Activated naive CD8-positive, alpha-beta T cell treated with anti-CD3 and anti-CD28 coated beads, Interleukin-2, amount 50 U/mL, for 24 hours (primary cell): ENCODE data around the gene XKR8.

ENCODE experiments used
- ATAC-seq: fragments of 150-1000 bp; cut with Tn5 transposase; one replicate; pipeline ENCODE4 v1.10.0; 2021
- DNase-seq: peaks from one replicate; pipeline ENCODE4 v3.0.0; 2021
- H3K27ac Mint-ChIP-seq: one replicate; pipeline ENCODE4 v1.8.0; 2021; ENCODE audit warnings: mild to moderate bottlenecking, mixed read lengths
- H3K27me3 Mint-ChIP-seq: one replicate; pipeline ENCODE4 v1.8.0; 2021; ENCODE audit warnings: mixed read lengths
- H3K36me3 Mint-ChIP-seq: one replicate; pipeline ENCODE4 v1.8.0; 2021; ENCODE audit warnings: low read depth, mixed read lengths
- H3K4me1 Mint-ChIP-seq: one replicate; pipeline ENCODE4 v1.8.0; 2021; ENCODE audit warnings: mixed read lengths
- H3K4me3 Mint-ChIP-seq: one replicate; pipeline ENCODE4 v1.8.0; 2021; ENCODE audit warnings: mild to moderate bottlenecking, moderate library complexity, mixed read lengths
- H3K9me3 Mint-ChIP-seq: one replicate; pipeline ENCODE4 v1.8.0; 2021; ENCODE audit warnings: mixed read lengths

The XKR8 gene

GRCh38 chr1:27966402-27967105 is 6.8 kb downstream of the XKR8 start:
- DNase-seq (no peak), ATAC-seq (no peak)
- peak overlapping the region; percentile 26 for H3K27ac Mint-ChIP-seq
- no peaks in the 10 kb centered on the region for H3K9me3 Mint-ChIP-seq
- peaks cover 6% of the 10 kb centered on the region for H3K36me3 Mint-ChIP-seq
- peaks cover 24% of the 10 kb centered on the region for H3K4me1 Mint-ChIP-seq
- no peak overlapping the region for H3K4me3 Mint-ChIP-seq
- H3K27me3 Mint-ChIP-seq: no peaks in the 10 kb centered on the region

DNA sequence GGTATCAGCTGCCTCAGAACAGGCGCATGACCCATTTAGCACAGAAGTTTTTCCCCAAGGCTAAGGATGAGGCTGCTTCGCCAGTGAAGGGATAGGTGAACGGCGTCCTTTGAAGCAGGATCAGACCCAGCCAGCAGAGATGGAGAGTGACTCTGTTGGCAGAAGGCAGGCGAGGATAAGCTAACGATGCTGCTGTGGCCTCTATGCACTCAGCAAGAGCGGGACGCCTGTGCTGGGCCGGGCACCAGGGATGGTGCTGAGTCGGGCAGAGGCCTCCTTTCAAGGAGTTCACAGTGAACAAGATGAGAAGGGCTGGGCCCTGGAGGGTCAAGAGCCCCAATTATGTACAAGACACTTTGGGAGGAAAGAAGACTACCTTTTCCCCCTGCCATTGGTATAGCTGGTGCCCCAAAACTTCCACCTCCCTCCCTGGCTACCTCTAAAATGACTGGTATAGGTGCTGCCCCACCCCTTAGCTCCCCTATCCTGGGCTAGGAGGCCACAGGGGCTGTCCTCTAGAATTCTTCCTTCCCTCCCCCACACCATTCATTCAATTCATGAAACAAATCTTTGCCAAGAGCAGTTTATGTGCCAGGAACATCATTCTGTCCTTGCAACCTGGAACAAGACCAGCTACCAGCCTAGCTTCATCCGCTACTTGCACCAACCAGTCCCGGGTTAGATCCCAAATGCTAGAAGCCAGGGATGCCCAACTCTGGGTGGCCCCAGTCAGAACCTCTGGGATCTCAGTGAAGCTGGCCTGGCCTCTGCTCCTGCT is 7.5 kb downstream of the XKR8 start:
- Mint-ChIP-seq H3K4me1 (peaks cover 21% of the 10 kb centered on the region), H3K4me3 (no peak overlapping the region), H3K9me3 (no peaks in the 10 kb centered on the region), H3K27ac (peak overlapping the region; percentile 71), H3K27me3 (no peaks in the 10 kb centered on the region), H3K36me3 (peaks cover 6% of the 10 kb centered on the region)
- ATAC-seq (no peak), DNase-seq (no peak)

DNA sequence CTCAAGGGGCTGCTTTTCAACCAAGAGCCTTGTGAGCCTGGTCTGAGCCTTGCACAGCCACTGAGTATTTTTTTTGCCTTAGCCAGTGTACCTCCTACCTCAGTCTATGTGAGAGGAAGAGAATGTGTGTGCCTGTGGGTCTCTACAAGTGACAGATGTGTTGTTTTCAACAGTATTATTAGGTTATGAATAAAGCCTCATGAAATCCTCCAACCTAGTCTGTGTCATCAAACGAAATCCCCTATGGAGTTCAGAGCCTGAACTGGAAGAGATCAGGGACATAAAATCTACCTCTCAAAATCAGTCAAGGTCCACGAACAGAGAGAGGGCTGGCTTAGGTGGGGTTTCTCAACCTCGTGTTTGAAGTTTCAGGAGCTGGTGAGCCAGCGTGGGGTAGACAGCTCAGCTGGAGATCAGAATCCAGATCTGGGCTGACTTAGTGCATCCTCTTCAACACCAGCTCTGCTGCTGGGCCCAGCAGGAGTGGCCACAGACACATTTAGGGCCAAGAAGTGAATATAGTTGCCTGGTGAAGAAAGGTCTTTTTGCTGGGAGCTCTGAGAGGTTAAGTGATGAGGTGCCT is 8.2 kb downstream of the XKR8 start:
- H3K27me3 Mint-ChIP-seq: no peaks in the 10 kb centered on the region
- H3K36me3 Mint-ChIP-seq: peaks cover 6% of the 10 kb centered on the region
- H3K9me3 Mint-ChIP-seq: no peaks in the 10 kb centered on the region
- DNase-seq: no peak
- ATAC-seq: no peak
- no peak overlapping the region for H3K4me3 Mint-ChIP-seq
- peak overlapping the region; percentile 71 for H3K27ac Mint-ChIP-seq
- H3K4me1 Mint-ChIP-seq: peaks cover 21% of the 10 kb centered on the region

DNA sequence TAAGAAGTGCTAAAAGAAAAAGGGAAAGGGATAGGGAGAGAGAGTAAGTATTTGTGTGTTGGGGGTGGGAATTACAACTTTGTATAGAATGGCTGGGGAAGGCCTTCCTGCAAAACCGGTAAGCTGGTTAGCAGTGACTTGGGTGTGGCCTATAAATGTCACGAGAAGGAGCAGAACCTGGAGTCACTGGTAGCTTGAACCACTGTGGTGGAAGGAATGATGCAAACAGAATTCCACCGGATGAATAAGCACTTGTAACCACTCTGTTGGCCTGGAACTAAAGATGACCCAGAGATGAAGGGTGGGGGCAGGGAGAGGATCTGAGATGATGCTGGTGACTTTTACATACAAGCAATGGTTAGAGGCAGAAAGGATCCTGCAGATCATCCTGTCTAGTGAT is 8.9 kb downstream of the XKR8 start:
- DNase-seq (peak; percentile 23), ATAC-seq (peak; percentile 76)
- H3K4me1 Mint-ChIP-seq: peaks cover 21% of the 10 kb centered on the region
- peak overlapping the region; percentile 71 for H3K27ac Mint-ChIP-seq
- H3K36me3 Mint-ChIP-seq: peaks cover 6% of the 10 kb centered on the region
- no peak overlapping the region for H3K4me3 Mint-ChIP-seq
- H3K27me3 Mint-ChIP-seq: no peaks in the 10 kb centered on the region
- H3K9me3 Mint-ChIP-seq: no peaks in the 10 kb centered on the region

DNA sequence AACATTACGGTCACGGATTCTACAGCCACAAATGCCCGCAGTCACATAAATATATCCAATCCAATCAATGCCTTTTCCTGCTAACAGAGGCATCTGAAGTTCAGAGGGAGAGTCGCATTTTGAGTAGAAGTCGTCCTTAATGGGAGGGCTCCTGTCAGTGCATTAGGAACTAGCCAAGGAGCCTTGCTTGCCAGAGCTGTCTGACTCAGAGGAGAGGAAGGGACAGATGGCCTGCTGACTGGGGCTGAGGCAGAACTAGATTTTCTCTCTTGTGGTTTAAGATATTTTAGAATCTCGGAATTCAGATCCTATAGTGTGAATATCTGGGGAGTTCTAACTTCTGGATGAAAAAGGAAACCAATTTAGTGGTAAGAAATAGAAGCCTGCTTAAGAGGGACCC is 10.6 kb downstream of the XKR8 start:
- H3K4me3 Mint-ChIP-seq: no peak overlapping the region
- no peaks in the 10 kb centered on the region for H3K27me3 Mint-ChIP-seq
- no peak for DNase-seq
- no peak for ATAC-seq
- peaks cover 21% of the 10 kb centered on the region for H3K4me1 Mint-ChIP-seq
- H3K27ac Mint-ChIP-seq: peak overlapping the region; percentile 37
- no peaks in the 10 kb centered on the region for H3K9me3 Mint-ChIP-seq
- H3K36me3 Mint-ChIP-seq: peaks cover 6% of the 10 kb centered on the region

DNA sequence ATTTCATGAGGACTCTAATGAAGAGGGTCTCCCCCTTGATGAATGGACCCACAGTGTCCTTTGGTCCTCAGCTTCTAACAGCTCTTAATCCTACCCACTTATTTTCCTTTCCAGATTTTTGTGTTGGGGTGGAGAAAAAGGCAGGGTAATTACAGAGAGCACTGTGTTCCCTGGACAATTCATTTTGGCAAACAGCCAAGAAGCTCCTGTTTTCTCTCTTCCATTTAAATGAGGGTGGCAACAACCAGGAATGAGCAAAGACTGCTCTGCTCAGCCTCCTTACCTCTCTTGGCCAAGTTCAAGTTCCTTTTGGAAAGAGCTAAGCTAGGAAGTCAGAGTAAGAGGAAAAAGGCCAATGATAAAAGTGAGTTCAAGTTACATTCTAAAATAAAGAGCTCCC is 11.9 kb downstream of the XKR8 start:
- ATAC-seq (no peak), DNase-seq (no peak)
- Mint-ChIP-seq H3K9me3 (no peaks in the 10 kb centered on the region), H3K4me1 (peaks cover 21% of the 10 kb centered on the region), H3K27me3 (no peaks in the 10 kb centered on the region), H3K36me3 (peaks cover 4% of the 10 kb centered on the region), H3K27ac (no peak overlapping the region), H3K4me3 (no peak overlapping the region)

DNA sequence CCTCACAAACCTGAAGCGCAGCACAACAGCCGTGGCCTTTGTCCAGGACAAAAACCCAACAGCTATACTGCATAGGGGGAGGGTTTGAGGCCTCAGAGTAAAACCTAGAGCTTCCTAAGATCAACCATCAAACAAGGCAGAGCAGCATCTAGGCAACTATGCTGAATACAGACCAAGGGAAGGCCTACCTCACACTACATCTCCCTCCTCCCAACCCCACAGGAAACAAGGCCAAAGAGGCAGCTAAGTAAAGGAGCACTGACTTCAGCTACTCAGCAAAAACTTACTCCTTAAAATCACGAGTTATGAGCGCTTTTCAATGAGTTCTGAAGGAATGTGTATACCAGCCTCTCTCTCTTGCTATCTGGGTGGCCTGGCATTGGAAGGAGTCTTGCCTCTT is 12.4 kb downstream of the XKR8 start:
- H3K4me1 Mint-ChIP-seq: peaks cover 21% of the 10 kb centered on the region
- H3K4me3 Mint-ChIP-seq: no peak overlapping the region
- peaks cover 8% of the 10 kb centered on the region for H3K36me3 Mint-ChIP-seq

DNA sequence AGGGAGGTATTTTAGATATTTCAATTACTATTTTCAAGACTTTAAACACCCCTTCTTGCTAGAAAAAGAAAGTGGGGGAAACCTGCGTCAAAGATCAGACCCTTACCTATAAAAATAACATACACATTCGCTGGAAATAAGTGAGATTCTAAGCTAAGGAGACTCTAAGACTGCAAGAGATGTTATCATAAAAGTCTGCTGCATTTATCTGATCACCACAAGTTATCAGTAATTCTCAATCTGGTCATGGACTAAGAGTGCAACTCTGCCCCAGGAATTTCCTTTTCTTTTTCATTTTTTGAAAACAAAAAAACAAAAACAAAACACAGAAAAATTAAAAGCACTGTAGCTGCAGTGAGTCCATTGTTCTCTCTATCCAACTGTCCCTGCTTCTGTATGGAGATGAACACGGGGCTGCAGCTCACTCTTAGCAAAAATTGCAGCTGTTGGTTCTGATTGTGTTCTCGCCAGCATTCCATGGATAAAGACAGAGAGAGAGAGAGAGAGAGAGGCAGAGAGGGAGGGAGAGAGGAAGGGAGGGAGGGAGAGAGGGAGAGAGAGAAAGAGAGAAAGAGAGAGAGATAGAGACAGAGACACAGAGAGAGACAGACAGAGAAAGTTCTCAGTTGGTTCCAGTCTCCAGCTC is 14.1 kb downstream of the XKR8 start:
- ATAC-seq: no peak
- peaks cover 7% of the 10 kb centered on the region for H3K4me1 Mint-ChIP-seq
- no peak overlapping the region for H3K27ac Mint-ChIP-seq
- H3K9me3 Mint-ChIP-seq: no peaks in the 10 kb centered on the region
- H3K36me3 Mint-ChIP-seq: peaks cover 12% of the 10 kb centered on the region
- no peak for DNase-seq
- H3K4me3 Mint-ChIP-seq: no peak overlapping the region
- no peaks in the 10 kb centered on the region for H3K27me3 Mint-ChIP-seq

More for the DNA sequence above, 12.4 kb downstream of the XKR8 start:
- Mint-ChIP-seq H3K27ac (no peak overlapping the region), H3K27me3 (no peaks in the 10 kb centered on the region), H3K9me3 (no peaks in the 10 kb centered on the region)
- ATAC-seq: no peak
- no peak for DNase-seq

GRCh38 chr1:27974417-27974781 is 14.6 kb downstream of the XKR8 start:
- H3K4me1 Mint-ChIP-seq: peaks cover 6% of the 10 kb centered on the region
- H3K36me3 Mint-ChIP-seq: peaks cover 12% of the 10 kb centered on the region
- H3K27me3 Mint-ChIP-seq: no peaks in the 10 kb centered on the region
- no peak overlapping the region for H3K27ac Mint-ChIP-seq
- ATAC-seq (no peak), DNase-seq (no peak)
- no peaks in the 10 kb centered on the region for H3K9me3 Mint-ChIP-seq
- H3K4me3 Mint-ChIP-seq: no peak overlapping the region

GRCh38 chr1:27979151-27979858 is 19.5 kb downstream of the XKR8 start:
- no peaks in the 10 kb centered on the region for H3K9me3 Mint-ChIP-seq
- no peak for DNase-seq
- H3K4me1 Mint-ChIP-seq: peaks cover 2% of the 10 kb centered on the region
- H3K27ac Mint-ChIP-seq: peak overlapping the region; percentile 15
- peak; percentile 72 for ATAC-seq
- H3K27me3 Mint-ChIP-seq: no peaks in the 10 kb centered on the region
- H3K4me3 Mint-ChIP-seq: no peak overlapping the region
- H3K36me3 Mint-ChIP-seq: peaks cover 12% of the 10 kb centered on the region

DNA sequence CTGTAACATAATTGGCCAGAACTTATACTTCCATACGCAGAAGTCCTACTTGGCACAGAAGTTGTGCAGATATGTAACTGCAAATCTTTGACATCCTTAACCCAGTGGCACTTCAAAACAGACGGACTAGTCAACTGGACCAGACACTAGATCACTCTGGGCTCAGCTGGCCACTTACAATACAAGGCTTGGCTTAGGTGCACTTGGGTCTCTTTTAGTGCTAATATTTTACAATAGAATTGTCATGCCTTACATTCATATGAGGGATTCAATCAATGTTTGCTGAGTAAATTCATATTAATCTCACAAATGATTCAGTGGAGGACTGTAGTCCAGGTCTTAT is 20.1 kb downstream of the XKR8 start:
- H3K27ac Mint-ChIP-seq: no peak overlapping the region
- H3K4me3 Mint-ChIP-seq: no peak overlapping the region
- no peak for ATAC-seq
- peaks cover 13% of the 10 kb centered on the region for H3K36me3 Mint-ChIP-seq
- no peaks in the 10 kb centered on the region for H3K27me3 Mint-ChIP-seq
- peaks cover 2% of the 10 kb centered on the region for H3K4me1 Mint-ChIP-seq
- no peaks in the 10 kb centered on the region for H3K9me3 Mint-ChIP-seq
- no peak for DNase-seq

- Mint-ChIP-seq H3K4me3 (no peak overlapping the region), H3K27ac (no peak overlapping the region), H3K36me3 (peaks cover 14% of the 10 kb centered on the region), H3K9me3 (no peaks in the 10 kb centered on the region), H3K4me1 (peaks cover 2% of the 10 kb centered on the region), H3K27me3 (no peaks in the 10 kb centered on the region)
- DNase-seq: no peak
- ATAC-seq: no peak
Measured at GRCh38 chr1:27980216-27980845, 20.6 kb downstream of the XKR8 start.

DNA sequence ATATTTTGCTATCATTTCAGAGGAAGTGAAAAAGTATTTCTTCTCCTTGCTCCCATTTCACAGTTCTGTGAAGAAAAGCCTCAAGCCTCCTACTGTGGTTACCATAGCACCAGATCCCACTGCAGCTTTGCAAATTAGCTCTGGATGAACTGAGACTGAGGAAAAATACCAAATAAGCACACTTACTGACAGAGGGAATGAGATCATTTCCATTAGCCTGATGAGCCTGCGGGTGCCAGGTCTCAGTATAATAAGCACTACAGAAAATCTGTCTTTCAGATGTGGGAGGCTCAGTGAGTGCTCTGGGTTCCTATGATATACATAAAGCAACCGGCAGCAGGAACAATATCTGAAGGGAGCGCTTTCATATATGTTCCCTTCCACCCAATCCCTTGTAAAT is 21.4 kb downstream of the XKR8 start:
- peaks cover 14% of the 10 kb centered on the region for H3K36me3 Mint-ChIP-seq
- H3K27ac Mint-ChIP-seq: no peak overlapping the region
- H3K4me3 Mint-ChIP-seq: no peak overlapping the region
- peaks cover 2% of the 10 kb centered on the region for H3K4me1 Mint-ChIP-seq
- H3K9me3 Mint-ChIP-seq: no peaks in the 10 kb centered on the region
- H3K27me3 Mint-ChIP-seq: no peaks in the 10 kb centered on the region
- DNase-seq (no peak), ATAC-seq (no peak)

DNA sequence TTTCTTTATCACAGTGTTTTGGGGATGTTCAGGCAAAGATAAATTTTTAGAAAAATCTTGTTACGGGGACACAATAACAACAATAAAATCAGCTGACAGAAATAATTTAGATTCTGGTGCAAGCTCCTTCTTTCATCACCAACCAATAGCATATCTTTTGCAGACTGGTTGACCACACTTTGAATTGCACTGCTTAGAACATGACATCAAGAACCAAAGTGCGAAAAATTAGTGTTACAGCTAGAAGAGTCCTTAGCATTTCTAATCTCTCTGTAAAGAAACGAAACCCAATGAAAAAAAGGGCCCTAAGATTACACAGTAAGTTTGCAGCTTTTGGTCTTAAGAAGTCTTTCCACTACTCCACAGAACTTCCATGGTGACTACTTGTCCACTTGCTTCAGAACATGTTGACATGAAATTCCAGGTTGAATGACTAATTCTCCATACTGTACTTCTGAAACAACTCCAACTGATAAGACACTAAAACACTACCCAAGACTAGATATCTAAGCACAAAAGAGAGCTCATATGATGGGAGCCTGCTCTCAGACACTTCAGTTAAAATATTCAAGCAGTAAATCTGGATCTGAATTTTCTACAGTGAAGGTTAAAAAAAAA is 31.3 kb downstream of the XKR8 start:
- H3K27ac Mint-ChIP-seq: no peak overlapping the region
- H3K9me3 Mint-ChIP-seq: no peaks in the 10 kb centered on the region
- peaks cover 24% of the 10 kb centered on the region for H3K4me1 Mint-ChIP-seq
- H3K36me3 Mint-ChIP-seq: peaks cover 43% of the 10 kb centered on the region
- H3K4me3 Mint-ChIP-seq: no peak overlapping the region
- no peaks in the 10 kb centered on the region for H3K27me3 Mint-ChIP-seq
- DNase-seq (no peak), ATAC-seq (no peak)
